SKM-1 (cell line): ENCODE measurements around the gene BMP7.
"Not testable (repeated sequence)": the region's sequence is repeated elsewhere in the genome, so short reads cannot be mapped to it uniquely, and the experiment has no call there.

Experiments used
- DNase-seq: peaks from one replicate; lab custom pipeline; 2025; ENCODE audit not compliant: unreplicated experiment; lab: John Stamatoyannopoulos, UW

Gene BMP7

GRCh38 chr20:57288651-57289277 lies 22.3 kb upstream of the BMP7 start:
- no peak for DNase-seq

GRCh38 chr20:57287901-57288300 lies 21.5 kb upstream of the BMP7 start:
- no peak for DNase-seq

GRCh38 chr20:57287007-57287880 lies 20.8 kb upstream of the BMP7 start:
- DNase-seq, result no peak

GRCh38 chr20:57283860-57284259 lies 17.4 kb upstream of the BMP7 start:
- DNase-seq, result no peak

- DNase-seq, result no peak
These were observed 16.4 kb upstream of the BMP7 start for GRCh38 chr20:57282670-57283361.

GRCh38 chr20:57281900-57282299 lies 15.5 kb upstream of the BMP7 start:
- no peak for DNase-seq

- DNase-seq, result no peak
These were observed 13.8 kb upstream of the BMP7 start for GRCh38 chr20:57280221-57280620.

GRCh38 chr20:57279548-57279947 lies 13.1 kb upstream of the BMP7 start:
- DNase-seq, result not testable (repeated sequence)

GRCh38 chr20:57278457-57278856 lies 12.0 kb upstream of the BMP7 start:
- no peak for DNase-seq

- no peak for DNase-seq
These were observed 11.1 kb upstream of the BMP7 start for GRCh38 chr20:57277398-57278105.

GRCh38 chr20:57276221-57276620 lies 9.8 kb upstream of the BMP7 start:
- no peak for DNase-seq

- DNase-seq, result no peak
These were observed 9.4 kb upstream of the BMP7 start for GRCh38 chr20:57275813-57276212.

- DNase-seq, result no peak
These were observed 8.9 kb upstream of the BMP7 start for GRCh38 chr20:57275334-57275733.

GRCh38 chr20:57274846-57275245 lies 8.4 kb upstream of the BMP7 start:
- no peak for DNase-seq

GRCh38 chr20:57274299-57274698 lies 7.9 kb upstream of the BMP7 start:
- no peak for DNase-seq

- no peak for DNase-seq
These were observed 6.6 kb upstream of the BMP7 start for GRCh38 chr20:57272883-57273535.

GRCh38 chr20:57270204-57270984 lies 4.0 kb upstream of the BMP7 start:
- no peak for DNase-seq

GRCh38 chr20:57269148-57269984 lies 2.9 kb upstream of the BMP7 start:
- no peak for DNase-seq

GRCh38 chr20:57268399-57269076 lies 2.1 kb upstream of the BMP7 start:
- no peak for DNase-seq
